Right cardiac atrium (tissue), 5 donors: ENCODE data around the gene RUNX3. TPM values are rescaled to one million over a fixed set of nuclear protein-coding genes. Genes with fewer than 3 reads are reported as not detected.
A peak's percentile ranks its signal among the peaks of the same experiment; 100 is the strongest.

ENCODE experiments used
- ATAC-seq, 2 donors: fragments of 200-7000 bp; cut with Tn5 transposase; one replicate each; pipeline versions ENCODE4 v1.8.0 to v1.9.1; 2020; ENCODE audit warnings: moderate library complexity in 2 of 2, mild to moderate bottlenecking in 1 of 2
- DNase-seq, 3 donors: peaks; one replicate each; pipeline ENCODE4 v3.0.0-alpha.2; 2020
- H3K27ac ChIP-seq: one replicate; pipeline ENCODE4 v1.5.1; 2013; ENCODE audit warnings: mild to moderate bottlenecking, low read length, control low read depth, moderate library complexity
- H3K27me3 ChIP-seq: one replicate; pipeline ENCODE4 v1.6.1; 2013; ENCODE audit not compliant: control insufficient read depth, insufficient read depth
- H3K4me1 ChIP-seq: one replicate; pipeline ENCODE4 v1.6.1; 2013; ENCODE audit warnings: low read length; ENCODE audit not compliant: control insufficient read depth, insufficient read depth
- H3K4me3 ChIP-seq: one replicate; pipeline ENCODE4 v1.5.1; 2013; ENCODE audit warnings: low read length, control low read depth
- H3K9me3 ChIP-seq: one replicate; pipeline ENCODE4 v1.6.1; 2013; ENCODE audit warnings: low read length; ENCODE audit not compliant: control insufficient read depth
- WGBS: extraction: QIAGEN DNeasy Blood & Tissue Kit; methylation state at CpG from one replicate; pipeline ENCODE4 v1.1.7; 2013; 5-methylcytosine and 5-hydroxymethylcytosine counted together
- intact Hi-C, 4 donors: fragments of 100-400 bp; cut with DNase I; formaldehyde crosslinking; loops; one replicate each; pipeline versions ENCODE4 v1.11.0 to v1.14.0; 2022 to 2023
- polyA plus RNA-seq: library from polyadenylated mRNA; stranded (reverse); fragments of 200-250 nt; gene quantifications from one replicate; pipeline ENCODE4 v1.2.3, GENCODE V29; 2013
- total RNA-seq, 4 donors: library from RNA; stranded (reverse); fragmentation: NEBNext Ultra II Directional; extraction: Animal tissue kit (Norgen Biotek cat#: 25700); gene quantifications; one replicate each; pipeline ENCODE4 v1.2.1, GENCODE V29; 2021
- donor health status: healthy with polysubstance abuse.
- donor health status: DM: no; HTN: yes; CAD: no.
- donor health status: DM: no; HTN: no; CAD: no.
- donor health status: DM: no; HTN: yes; CAD: no; lungs with severe emphysema.
- donor health status: DM: yes; HTN: yes; CAD: no.

Gene RUNX3
- total and polyA plus RNA-seq, 5 donors, result 0.34 to 1.8 (median 0.89) TPM

DNA sequence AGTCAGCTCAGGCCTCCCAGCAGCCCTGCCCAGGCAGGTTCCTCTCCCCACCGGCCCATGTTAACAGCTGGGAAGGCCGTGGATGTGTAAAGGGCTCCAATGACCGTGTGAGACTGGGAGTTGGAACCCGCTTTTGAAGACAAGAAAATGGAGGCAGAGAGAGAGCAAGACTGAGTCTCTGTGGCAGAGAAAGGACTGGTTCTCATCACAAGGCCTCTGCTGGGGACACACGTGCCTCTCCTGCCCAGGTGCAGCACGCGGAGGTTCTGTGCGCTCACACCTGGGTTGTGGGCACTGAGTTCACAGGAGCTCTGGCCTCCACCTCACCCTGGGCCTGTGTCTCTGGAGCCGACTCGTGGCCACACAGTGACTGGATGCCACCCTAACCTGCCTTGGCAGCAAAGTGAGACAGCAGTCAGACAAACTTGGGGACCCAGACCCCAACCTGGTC lies 27.0 kb downstream of the RUNX3 start:
- Histone ChIP-seq H3K4me1 (no peaks in the 10 kb centered on the region), H3K4me3 (no peak overlapping the region), H3K27ac (no peak overlapping the region), H3K9me3 (no peaks in the 10 kb centered on the region), H3K27me3 (no peaks in the 10 kb centered on the region)
- 87% methylated on average over 10 of the region's 10 CpGs for WGBS
- DNase-seq (no peak), ATAC-seq (no peak)
- intact Hi-C loops, result loop anchor here in 1 of 4 donors (10.0 kb wide), 1 partner anchor 238 kb away; no protein-coding TSS in a partner anchor

DNA sequence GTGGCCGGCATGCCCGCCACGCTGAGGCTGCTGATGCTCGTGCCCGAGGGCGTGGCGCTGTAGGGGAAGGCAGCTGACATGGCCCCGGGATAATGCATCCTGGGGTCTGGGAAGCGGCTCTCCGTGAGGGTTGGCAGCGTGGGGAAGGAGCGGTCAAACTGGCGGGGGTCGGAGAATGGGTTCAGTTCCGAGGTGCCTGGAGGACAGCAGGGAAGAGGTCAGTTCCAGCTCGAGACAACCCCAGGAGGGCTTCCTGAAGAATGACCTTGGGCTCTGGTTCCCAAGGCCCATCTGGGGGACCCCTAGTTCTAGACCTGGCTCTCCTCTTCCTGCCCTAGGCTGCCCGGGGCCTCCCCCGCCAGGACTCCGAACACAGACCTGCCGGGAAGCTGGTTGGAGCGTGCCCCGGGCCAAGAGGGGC lies 27.6 kb downstream of the RUNX3 start:
- no peak for ATAC-seq
- intact Hi-C loops, result loop anchor here in 1 of 4 donors (10.0 kb wide), 1 partner anchor 238 kb away; no protein-coding TSS in a partner anchor
- no peaks in the 10 kb centered on the region for H3K9me3 ChIP-seq
- no peaks in the 10 kb centered on the region for H3K4me1 ChIP-seq
- no peaks in the 10 kb centered on the region for H3K27me3 ChIP-seq
- 93% methylated on average over 22 of the region's 22 CpGs for WGBS
- H3K4me3 ChIP-seq, result no peak overlapping the region
- H3K27ac ChIP-seq, result no peak overlapping the region
- DNase-seq, result no peak

DNA sequence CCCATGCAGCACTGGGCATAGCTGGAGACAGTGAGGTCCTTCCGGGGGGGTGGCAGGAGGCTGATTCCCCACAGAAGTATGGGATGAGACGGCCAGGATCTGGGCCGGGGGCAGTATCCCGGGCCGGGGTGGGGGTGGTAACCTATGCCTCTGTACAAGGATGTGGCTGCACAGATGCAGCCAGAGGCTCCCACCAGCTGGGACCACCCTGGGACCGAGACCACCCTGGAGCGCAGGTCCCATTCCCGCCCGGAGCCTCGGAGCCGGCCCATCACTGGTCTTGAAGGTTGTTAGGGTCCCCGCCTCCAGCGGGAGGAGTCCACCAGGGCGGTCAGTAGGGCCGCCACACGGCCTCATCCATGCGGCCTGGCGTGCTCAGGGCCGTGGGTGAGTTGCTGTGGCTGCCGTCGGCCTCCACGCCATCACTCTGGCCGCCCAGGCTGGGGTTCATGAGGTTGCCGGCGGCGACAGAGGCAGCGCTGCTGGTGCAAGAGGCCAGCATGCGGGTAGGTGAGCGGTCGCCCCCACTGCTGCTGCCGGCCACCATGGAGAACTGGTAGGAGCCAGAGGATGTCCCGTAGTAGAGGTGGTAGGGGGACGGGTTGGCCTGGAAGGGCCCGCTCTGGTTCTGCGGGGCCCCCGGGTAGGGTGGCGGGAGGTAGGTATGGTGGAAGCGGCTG lies 28.1 kb downstream of the RUNX3 start:
- H3K4me3 ChIP-seq, result no peak overlapping the region
- no peaks in the 10 kb centered on the region for H3K9me3 ChIP-seq
- 92% methylated on average over 38 of the region's 38 CpGs for WGBS
- H3K27ac ChIP-seq, result no peak overlapping the region
- H3K4me1 ChIP-seq, result no peaks in the 10 kb centered on the region
- DNase-seq (peak in 1 of 3 donors; percentile 47), ATAC-seq (no peak)
- no peaks in the 10 kb centered on the region for H3K27me3 ChIP-seq
- intact Hi-C loops, result loop anchor here in 1 of 4 donors (10.0 kb wide), 1 partner anchor 237 kb away; no protein-coding TSS in a partner anchor

DNA sequence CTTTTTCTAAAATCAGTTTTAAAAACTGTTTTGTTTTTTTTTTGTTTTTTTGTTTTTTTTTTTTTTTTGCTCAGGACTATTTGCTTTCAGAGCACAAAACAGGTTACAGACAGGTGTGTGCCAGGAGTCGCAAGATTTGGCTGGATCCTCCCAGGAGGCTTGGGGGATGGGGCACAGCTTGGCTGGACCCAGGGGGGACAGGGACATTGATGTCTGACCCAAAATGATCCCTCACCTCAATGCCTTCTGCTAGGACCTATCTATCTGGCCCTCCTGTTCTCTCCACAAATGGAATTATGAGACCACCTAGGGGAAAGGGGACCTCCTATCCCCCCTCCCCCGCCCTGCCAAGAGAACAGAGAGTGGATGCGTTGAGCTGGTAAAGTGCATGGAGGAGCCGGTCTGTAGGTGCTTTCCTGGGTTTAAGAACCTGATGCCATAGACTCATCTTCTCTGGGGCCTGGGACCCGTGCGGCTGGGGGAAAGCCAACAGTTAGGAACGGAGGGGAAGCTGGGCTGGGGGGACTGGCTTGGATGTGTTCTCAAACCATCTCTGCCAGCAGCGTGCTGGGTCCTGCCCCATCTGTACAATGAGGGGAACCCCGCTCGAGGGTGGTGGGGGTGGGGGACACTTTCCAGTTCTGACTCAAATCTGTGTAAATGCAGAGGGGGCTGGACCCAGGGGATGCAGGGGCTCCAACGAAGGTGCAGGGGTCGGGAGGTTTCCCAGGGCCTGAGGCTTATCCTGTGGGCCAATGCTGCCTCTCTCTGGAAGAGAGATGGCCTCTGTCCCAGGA lies 28.9 kb downstream of the RUNX3 start:
- no peak overlapping the region for H3K4me3 ChIP-seq
- H3K27me3 ChIP-seq, result no peaks in the 10 kb centered on the region
- DNase-seq, result no peak

DNA sequence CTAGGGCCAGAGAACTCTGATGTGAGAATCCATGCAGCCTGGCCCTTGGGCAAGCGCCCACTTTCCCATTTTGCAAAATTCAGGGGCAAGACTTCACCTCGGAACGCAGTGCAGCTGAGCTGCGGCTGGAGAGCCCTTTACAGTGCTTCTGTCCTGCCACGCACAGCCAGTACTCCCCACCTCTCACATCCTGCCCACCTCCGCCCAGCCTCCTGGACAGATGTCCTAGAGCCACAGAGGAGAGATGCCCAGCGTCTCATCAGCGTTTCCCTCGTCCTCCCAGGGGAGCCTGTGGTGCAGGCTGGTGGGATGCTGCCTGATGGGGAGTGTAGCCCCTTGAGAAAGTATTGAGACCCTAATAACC lies 29.6 kb downstream of the RUNX3 start:
- 68% methylated on average over 9 of the region's 9 CpGs for WGBS
- Histone ChIP-seq H3K27me3 (no peaks in the 10 kb centered on the region), H3K27ac (no peak overlapping the region), H3K4me3 (no peak overlapping the region), H3K4me1 (no peaks in the 10 kb centered on the region), H3K9me3 (no peaks in the 10 kb centered on the region)
- ATAC-seq (no peak), DNase-seq (no peak)
- intact Hi-C loops, result loop anchor here in 1 of 4 donors (10.0 kb wide), 1 partner anchor 236 kb away; no protein-coding TSS in a partner anchor

More for the DNA sequence above, 28.9 kb downstream of the RUNX3 start:
- Histone ChIP-seq H3K4me1 (no peaks in the 10 kb centered on the region), H3K27ac (no peak overlapping the region), H3K9me3 (no peaks in the 10 kb centered on the region)
- intact Hi-C loops, result loop anchor here in 1 of 4 donors (10.0 kb wide), 1 partner anchor 236 kb away; no protein-coding TSS in a partner anchor
- ATAC-seq, result no peak
- WGBS, result 78% methylated on average over 12 of the region's 12 CpGs

DNA sequence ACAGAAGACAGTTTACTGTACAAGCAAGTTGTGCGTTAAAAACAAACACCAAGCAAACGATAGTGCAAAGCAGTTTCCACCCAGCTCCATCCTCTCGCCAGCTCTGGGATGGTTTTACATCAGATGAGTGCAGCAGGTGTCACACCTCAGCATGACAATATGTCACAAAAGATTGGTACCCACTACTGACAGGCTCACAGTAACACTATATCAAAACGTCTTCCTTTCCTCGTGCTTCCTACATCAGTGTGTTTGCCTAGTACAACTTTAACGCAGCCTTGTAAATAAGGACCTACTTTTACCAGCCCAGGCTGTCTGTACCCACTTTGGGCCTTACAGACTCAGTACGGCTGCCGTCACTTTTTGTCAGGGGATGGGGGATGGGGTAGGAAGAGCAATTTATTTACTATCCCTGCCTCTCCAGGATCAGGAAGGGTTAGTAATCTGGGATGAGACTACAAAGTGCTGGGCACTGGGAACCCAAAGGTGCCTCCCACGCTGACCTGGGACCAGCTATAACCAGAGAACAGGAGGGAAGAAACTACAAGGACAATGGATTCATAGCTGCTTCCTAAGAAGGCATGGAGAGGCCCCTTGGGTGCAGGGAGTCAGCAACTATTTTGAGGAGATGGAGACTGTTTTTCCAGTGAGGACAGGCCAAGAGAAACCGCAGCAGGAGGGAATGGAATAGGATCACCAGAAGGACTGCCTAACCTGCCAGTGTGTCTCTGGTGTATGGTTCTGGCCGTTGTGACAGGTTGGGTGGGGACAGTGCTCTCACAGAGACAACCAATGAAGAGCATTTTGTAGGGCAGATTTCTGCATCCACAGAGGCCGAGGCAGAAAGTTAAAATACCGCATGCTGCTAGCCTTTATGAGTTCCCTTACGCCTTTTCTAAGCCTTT lies 30.2 kb downstream of the RUNX3 start:
- no peaks in the 10 kb centered on the region for H3K4me1 ChIP-seq
- no peak for DNase-seq
- H3K4me3 ChIP-seq, result no peak overlapping the region
- H3K27ac ChIP-seq, result no peak overlapping the region
- no peaks in the 10 kb centered on the region for H3K9me3 ChIP-seq
- 73% methylated on average over 14 of the region's 14 CpGs for WGBS
- H3K27me3 ChIP-seq, result no peaks in the 10 kb centered on the region
- intact Hi-C loops, result loop anchor here in 1 of 4 donors (10.0 kb wide), 1 partner anchor 235 kb away; no protein-coding TSS in a partner anchor
- ATAC-seq, result no peak

DNA sequence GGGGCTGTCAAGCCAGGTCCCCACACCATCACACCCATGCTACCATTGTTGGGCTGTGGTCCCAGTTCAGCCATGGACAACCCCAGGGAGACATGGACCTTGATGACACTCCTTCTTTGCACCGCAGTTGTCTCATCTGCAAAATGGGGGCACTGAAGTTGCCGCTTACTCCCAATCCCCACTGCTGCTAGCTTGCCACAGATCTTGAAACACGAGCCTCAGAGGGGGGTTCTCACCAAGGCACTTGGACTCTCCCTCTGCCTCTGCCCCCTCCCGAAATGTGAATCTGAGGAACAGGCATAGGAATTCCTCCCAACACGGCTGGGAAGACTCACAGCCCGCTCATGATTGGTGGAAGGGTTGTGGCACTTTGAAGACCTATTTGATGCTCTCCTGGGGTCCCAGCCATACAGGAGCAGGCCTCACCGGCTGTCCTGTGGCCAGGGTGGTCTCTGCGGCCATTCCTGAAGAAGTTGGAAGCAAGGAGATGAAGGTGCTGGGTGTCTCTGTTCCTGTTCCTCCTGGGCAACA lies 31.1 kb downstream of the RUNX3 start:
- Histone ChIP-seq H3K27ac (no peak overlapping the region), H3K9me3 (no peaks in the 10 kb centered on the region), H3K27me3 (no peaks in the 10 kb centered on the region), H3K4me1 (no peaks in the 10 kb centered on the region), H3K4me3 (no peak overlapping the region)
- ATAC-seq (no peak), DNase-seq (no peak)
- intact Hi-C loops, result no loop called here
- WGBS, result 74% methylated on average over 8 of the region's 8 CpGs

DNA sequence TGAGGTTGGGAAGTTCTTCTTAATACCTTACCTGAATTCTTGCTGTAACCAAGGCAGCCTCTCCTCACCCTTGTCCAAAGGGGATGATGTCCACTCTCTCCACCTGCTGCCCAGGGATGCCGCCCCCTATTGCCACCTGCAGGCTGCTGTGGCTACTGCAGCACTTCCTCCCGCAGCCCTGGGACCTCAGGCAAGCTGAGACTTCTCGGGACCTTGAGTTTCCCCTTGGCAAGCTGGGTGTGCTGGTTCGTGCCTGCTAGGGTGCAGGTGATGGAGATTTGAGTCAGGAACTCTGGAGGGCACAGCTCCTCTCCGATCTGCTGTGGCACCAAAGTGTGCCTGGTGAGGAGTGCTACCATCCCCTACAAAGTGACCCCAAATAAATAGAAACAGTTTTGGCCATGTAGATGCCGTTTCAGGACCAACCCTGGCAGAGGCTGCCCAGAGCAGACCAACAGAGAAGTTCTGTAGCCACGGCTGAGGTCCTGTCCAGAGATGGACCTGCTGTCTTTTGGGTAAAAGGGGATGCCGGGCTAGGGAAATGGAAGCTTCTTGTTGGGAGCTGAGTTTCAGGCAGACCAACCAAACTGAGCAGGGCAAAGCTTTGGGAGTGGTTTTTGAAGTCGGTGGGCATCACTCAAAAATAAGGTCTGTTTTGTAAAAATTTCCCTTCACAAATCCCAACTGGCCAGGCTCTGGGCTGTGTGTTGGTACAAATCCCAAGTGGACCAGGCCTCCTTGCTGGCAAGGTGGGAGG lies 31.7 kb downstream of the RUNX3 start:
- peak in 2 of 3 donors; percentile 60 to 70 for DNase-seq
- ATAC-seq, result peak; percentile 45 to 65
- Histone ChIP-seq H3K27ac (no peak overlapping the region), H3K4me1 (no peaks in the 10 kb centered on the region), H3K27me3 (no peaks in the 10 kb centered on the region), H3K9me3 (no peaks in the 10 kb centered on the region), H3K4me3 (no peak overlapping the region)
- intact Hi-C loops, result no loop called here
- WGBS, result 37% methylated on average over 9 of the region's 9 CpGs

DNA sequence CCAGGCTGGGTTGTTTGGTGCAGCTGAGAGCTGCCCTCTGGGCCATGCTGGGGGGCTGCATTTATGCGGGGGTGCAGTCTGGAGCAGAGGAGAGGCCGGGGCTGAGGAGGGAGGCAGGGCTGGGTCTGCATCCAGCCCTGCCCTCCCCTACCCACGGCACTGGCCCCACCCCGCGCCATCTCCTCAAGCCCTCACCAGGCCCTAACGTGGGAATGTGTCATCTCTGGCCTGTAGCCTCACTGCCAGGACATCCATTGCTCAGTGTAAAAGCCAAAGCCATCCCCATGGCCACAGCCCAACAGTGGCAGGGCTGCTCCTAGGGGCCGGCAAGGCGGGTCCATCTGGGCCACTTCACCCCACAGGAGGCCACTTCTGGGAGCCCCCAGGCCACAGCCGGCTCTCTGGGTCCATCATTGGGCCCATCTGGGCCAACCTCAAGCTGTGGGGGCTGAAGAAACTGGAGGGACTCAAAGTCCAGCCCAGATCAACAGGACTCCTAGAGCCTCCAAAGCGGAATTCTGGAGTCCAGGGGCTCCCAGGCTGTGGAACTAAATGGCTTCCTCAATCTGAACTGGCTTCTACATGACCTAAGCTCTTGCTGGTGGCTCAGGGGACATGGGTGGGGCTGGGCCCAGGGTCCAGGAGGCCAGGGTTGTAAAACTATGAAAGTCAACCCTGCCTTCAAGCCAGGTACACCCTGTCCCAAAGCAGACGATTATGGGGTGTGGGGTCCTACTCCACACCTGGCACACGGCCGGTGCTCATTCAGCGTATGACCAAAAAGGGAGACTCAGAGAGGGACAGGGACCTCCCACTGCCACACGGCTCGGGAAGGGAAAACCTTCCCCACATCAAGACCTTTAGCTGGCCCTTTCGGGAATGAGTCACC lies 32.6 kb downstream of the RUNX3 start:
- Histone ChIP-seq H3K9me3 (no peaks in the 10 kb centered on the region), H3K27ac (no peak overlapping the region), H3K27me3 (no peaks in the 10 kb centered on the region), H3K4me1 (no peaks in the 10 kb centered on the region), H3K4me3 (no peak overlapping the region)
- 80% methylated on average over 17 of the region's 17 CpGs for WGBS
- ATAC-seq (peak; percentile 12 to 22), DNase-seq (no peak)
- intact Hi-C loops, result no loop called here
